ENCODE results near the gene KCNMB2.
"Not testable (repeated sequence)": the region's sequence is repeated elsewhere in the genome, so short reads cannot be mapped to it uniquely, and the experiment has no call there.

The KCNMB2 gene

DNA sequence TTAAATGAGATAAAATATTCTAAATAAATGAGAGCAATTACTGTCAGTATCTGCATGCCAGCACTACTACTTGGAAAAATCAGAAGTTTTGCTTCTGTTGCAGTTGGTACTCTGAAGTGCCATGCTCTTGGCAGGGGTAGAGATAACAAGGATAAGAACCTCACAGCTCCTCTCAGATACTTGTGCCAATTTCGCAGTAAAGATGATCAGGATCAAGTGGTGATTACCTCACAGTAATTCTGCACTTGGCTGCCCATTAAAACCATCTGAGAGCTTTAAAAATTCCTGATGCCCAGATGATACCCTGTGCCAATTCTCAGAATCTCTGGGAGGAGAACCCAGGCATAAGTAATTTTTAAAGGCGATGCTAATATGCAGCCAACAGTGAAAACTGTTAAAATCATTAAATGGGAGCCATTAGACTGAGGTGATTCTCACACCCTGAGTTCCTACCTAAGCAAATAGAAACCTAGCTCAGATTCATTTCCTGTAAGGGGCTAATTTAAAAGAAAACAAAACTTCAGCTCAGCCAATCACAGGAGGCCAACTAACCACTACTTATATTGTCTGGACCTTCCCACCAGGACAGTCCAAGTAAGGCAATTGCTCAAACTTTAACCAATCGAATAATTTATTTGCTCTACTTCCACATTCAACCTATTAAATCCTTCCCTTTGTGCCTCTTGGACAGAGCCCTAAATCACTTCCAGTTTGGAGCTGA, 171.2 kb downstream of the KCNMB2 start:
- no peak for DNase-seq

- DNase-seq, result no peak
Observed at GRCh38 chr3:178709051-178709450, 172.8 kb downstream of the KCNMB2 start.

GRCh38 chr3:178711753-178712152, 175.5 kb downstream of the KCNMB2 start:
- no peak for DNase-seq

DNA sequence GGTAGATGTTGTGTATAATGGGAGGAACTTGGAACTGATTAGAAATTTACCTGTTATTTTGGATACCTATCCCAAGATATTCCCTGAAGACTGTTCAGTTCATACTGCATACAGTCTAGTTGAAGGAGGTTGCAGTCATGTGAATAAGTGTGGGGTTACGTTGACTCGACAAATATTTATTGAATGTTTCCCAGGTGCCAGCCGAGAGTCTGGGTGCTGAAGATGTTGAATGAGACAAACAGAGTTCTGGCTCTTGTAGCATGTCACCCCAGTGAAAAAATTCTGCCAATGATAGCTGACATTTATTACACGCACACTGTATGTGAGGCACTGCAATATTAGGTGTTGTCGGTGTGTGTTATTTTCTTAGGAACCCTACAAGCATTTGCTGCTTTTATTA, 176.0 kb downstream of the KCNMB2 start:
- DNase-seq, result no peak

GRCh38 chr3:178714925-178715832, 178.9 kb downstream of the KCNMB2 start:
- DNase-seq, result no peak

- DNase-seq, result no peak
Observed at GRCh38 chr3:178718995-178719635, 182.9 kb downstream of the KCNMB2 start.

DNA sequence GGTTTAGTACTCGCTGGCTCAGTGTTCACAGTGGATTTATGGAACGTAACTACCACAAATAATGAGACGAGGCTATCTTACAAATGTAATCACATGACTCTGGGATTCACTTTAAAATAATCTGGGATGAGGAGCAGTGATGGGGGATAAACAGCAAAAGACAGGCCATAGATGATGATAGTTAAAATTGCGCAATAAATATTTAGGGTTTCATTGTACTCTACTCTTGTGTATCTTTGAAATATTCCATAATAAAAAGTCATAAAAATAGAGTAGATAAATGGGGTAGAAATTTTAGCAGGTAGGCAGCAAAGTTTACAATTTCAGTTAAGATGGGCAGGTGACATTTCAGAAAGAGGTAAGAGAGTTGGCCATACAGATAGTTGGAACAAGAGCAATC, 196.6 kb downstream of the KCNMB2 start:
- DNase-seq, result no peak

DNA sequence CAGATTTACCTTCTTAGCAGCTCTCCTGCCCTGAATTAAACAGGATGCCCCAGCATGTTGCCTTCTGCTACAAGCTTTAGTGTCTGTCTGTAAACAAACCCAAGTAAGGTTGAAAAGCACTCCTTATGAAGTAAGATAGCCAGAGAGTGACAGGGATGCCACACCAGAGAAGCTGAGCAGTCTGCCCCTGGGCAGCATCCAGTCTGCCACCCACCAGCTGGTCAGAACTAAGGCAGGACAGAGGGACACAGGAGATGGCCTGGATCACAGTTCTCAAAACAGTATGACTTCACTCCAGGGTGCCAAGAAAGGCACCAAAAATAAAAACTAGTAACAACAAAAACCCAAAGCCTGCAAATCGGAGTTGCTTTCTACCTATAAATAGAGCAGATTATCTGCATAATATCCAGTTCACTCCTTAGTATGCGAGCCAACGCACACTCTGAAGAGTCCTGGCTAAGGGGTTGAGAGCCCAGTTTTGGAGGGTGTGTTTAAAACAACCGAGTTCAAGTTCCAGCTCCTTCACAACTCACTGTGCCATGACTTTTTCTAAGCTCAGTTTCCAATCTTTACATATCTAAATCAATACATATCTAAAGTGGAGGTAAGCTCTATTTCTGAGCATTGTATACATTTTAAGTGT, 198.9 kb downstream of the KCNMB2 start:
- DNase-seq, result no peak

DNA sequence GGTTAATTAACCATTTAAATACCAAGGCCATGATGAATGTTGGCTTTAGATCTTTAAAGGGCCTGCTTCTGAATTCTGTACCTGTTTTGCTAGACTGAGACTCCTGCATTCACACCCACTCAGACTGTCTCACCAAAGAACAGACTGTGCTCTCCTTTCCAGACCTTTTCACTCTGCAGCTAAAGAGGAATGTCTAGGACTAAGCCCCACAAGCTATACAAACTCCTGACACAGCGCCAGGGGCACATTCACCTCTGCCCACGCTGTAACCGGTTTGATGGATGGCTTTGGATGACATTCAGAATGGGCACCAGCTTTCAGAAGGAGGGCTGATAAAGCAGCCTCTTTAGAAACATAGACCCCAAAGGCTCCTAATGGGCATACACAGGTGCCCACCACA, 200.1 kb downstream of the KCNMB2 start:
- no peak for DNase-seq

DNA sequence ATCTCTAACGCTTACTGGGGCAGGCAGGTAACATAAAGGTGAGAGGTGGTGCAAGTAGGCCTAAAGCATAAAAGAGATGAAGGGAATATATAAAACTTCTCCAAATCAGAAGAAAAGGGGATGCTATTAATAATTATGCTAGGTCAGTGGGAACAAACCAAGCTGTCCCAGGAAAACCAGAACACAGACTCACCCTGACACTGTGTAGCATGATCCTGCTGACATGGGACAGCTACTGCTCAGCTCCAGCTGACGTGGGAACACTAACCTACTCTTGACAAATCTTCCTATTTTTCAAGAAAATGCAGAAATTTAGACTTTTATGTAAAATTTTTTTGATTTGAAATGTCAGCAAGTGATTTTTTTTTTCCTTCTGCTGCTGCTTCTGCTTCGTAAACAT, 203.5 kb downstream of the KCNMB2 start:
- no peak for DNase-seq

GRCh38 chr3:178741020-178741419, 204.8 kb downstream of the KCNMB2 start:
- no peak for DNase-seq

DNA sequence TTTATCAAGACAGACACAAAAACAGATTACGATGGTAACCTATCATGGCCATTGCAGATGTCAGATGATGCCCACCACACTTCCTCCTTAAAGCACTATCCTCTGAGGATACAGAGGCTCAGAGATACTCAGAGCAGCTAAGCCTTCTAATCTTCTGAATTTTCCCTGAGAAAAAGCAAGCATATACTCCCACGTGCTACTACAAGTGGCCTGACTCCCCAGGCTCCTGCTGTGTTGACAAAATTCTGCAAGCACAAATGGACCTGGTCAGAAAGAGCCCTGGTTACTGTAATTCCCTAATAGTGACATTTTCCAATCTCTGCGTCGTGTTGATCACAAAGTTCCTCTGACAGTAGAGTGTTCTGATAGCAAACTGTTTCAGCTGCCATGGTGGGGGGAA, 207.1 kb downstream of the KCNMB2 start:
- DNase-seq, result no peak

- DNase-seq, result not testable (repeated sequence)
Observed at GRCh38 chr3:178745861-178746655, 209.8 kb downstream of the KCNMB2 start.

DNA sequence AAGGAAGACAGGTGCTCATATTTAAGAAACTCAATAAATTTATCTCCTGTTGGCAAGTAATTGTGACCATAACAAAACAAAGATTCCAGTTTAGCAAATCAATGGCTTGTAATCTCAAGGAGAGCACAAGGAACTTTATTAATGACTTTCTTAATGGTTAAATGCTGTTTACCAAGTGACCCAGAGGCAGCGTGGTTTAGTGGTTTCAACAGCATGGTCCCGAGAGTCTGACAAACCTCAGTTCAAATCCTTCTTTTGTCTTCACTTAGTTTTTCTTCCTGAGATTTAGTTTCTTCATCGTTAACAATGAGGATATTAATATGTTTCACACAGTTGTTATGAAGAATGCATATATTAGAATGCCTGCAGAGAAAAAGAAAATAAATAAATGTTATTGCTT, 212.6 kb downstream of the KCNMB2 start:
- DNase-seq, result no peak

GRCh38 chr3:178749471-178749870, 213.2 kb downstream of the KCNMB2 start:
- no peak for DNase-seq

DNA sequence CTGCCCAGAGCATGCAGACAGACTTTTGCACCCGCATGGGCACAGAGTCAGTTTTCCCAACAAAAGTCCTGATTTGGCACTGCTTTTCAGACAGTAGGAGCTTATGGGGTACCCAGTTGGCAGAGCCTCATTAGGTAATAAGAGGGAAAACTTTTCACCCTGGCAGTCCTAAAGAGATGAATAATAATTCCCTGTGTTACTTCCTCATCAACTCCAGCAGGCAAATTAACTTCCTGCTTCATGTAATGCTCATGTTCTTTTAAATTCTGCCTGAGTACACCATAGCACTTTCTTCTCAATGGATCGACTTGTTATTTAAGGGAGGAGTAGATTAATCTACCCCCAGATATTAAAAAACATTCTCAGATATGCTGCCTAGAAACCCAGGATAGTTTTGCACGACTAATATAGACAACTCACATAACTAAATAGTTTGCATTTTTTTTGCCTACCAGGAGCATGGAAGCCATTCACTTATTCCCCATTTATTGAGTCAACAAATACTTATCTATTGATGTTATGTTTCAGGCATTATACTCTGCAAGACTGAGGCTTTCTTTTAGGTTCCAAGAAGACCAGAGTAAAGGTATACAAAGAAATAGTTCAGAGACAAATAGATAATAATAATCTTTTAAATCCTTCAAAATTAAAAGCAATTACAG, 214.5 kb downstream of the KCNMB2 start:
- DNase-seq, result no peak

- no peak for DNase-seq
Observed at GRCh38 chr3:178752843-178753242, 216.6 kb downstream of the KCNMB2 start.

- no peak for DNase-seq
Observed at GRCh38 chr3:178754852-178755510, 218.7 kb downstream of the KCNMB2 start.

GRCh38 chr3:178761024-178761423, 224.8 kb downstream of the KCNMB2 start:
- no peak for DNase-seq

DNA sequence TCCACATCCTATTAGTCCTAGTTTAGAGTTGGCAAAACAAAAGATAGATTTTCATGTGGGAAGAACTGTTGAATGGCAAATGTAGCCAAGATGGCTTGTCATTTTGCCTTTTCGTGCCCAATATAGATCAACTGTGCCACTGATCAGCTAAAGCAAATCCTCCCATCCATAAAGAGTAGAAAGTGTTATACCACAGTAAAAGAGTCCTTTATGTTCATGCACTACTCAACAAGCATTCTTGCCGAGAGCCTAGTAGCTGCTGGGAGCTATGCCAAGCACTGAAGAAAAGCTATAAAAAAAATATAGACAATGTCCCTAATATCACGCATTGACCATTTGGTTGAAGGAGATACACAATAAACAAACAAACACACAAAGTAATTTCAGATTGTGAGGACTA, 225.2 kb downstream of the KCNMB2 start:
- DNase-seq, result no peak

GRCh38 chr3:178762385-178762784, 226.1 kb downstream of the KCNMB2 start:
- DNase-seq, result no peak
